ENCODE results near the gene CAP1. TPM values are rescaled to one million over a fixed set of nuclear protein-coding genes. Genes with fewer than 3 reads are reported as not detected.

CAP1 gene
- total and polyA plus RNA-seq, 2 of the 13 experiments (the other 11 are each of a cell fraction or from before 2014, with no cell fraction given): 174 to 195 TPM

DNA sequence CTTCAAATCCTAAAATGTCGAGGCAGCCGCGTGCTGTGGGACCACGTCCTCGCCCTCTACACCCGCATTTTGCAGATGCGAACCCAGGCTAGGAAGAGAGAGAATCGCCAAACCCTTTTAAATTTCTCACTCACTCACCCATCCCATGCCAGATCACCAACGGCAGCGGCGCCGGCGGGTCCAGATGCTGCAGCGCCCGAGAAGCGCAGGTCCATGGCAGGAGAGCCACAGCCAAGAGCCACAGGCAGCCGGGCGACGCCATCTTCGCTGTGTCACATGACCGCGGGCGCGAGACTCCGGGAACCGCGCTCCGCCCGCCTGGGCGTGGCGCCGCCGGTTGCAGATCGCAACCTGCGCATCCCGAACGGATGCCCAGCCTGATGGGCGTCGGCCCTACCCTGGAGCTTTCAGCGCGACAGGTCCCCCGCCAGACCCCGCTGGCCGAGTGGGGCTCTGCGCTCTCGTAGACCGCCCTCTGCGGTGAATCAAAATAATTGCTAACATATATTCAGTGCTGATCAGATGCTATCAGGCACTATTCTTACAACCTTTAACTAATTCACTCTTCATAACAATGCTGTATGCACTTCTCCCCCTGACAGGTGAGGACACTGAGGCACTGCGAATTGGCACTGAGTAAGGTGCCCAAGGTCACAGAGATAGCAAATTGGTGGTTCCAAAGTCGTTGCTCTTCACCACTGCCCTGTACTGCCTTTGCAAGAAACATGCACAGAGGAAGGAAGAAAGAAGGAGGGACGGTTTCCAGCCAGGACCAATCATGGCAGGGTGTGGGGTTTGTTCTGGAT is 56.7 kb downstream of the CAP1 start, which contains the start of gene PPT1 (continued):
- peak; percentile 84; the same call in 1 of the 2 replicates for TF ChIP-seq ZIK1 (CRISPR knock-in tag; IDR thresholded peaks at IDR 0.05; ENCODE audit: borderline replicate concordance, low read depth)
- no peak for TF ChIP-seq NFRKB (IDR thresholded peaks at IDR 0.05)
- no peak for TF ChIP-seq HNRNPUL1 (IDR thresholded peaks at IDR 0.05; ENCODE audit: low read depth, low read length)
- TF ChIP-seq GATAD1 (CRISPR knock-in tag; IDR thresholded peaks at IDR 0.05): peak; percentile 98
- no peak; the same call in 1 of the 2 replicates for TF ChIP-seq ZNF333 (CRISPR knock-in tag; IDR thresholded peaks at IDR 0.05; ENCODE audit: borderline replicate concordance)
- TF ChIP-seq ETV5 (CRISPR knock-in tag; IDR thresholded peaks at IDR 0.05; ENCODE audit: borderline replicate concordance): peak; percentile 56
- TF ChIP-seq ZNF776 (CRISPR knock-in tag; IDR thresholded peaks at IDR 0.05): peak; percentile 52; the same call in 1 of the 2 replicates
- TF ChIP-seq ZNF350 (CRISPR knock-in tag; IDR thresholded peaks at IDR 0.05; ENCODE audit: borderline replicate concordance, low read depth): peak; percentile 88; the same call in 1 of the 2 replicates
- TF ChIP-seq, protein P1, sequence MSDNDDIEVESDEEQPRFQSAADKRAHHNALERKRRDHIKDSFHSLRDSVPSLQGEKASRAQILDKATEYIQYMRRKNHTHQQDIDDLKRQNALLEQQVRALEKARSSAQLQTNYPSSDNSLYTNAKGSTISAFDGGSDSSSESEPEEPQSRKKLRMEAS (IDR thresholded peaks at IDR 0.05): peak; percentile 95
- TF ChIP-seq SAP130 (CRISPR knock-in tag; IDR thresholded peaks at IDR 0.05; ENCODE audit: low read depth): peak; percentile 90
- peak; percentile 86 for TF ChIP-seq ASH2L (IDR thresholded peaks at IDR 0.05; ENCODE audit: insufficient read length, low read depth, low read length)
- TF ChIP-seq ISL2 (CRISPR knock-in tag; IDR thresholded peaks at IDR 0.05): no peak
- TF ChIP-seq, protein P2, sequence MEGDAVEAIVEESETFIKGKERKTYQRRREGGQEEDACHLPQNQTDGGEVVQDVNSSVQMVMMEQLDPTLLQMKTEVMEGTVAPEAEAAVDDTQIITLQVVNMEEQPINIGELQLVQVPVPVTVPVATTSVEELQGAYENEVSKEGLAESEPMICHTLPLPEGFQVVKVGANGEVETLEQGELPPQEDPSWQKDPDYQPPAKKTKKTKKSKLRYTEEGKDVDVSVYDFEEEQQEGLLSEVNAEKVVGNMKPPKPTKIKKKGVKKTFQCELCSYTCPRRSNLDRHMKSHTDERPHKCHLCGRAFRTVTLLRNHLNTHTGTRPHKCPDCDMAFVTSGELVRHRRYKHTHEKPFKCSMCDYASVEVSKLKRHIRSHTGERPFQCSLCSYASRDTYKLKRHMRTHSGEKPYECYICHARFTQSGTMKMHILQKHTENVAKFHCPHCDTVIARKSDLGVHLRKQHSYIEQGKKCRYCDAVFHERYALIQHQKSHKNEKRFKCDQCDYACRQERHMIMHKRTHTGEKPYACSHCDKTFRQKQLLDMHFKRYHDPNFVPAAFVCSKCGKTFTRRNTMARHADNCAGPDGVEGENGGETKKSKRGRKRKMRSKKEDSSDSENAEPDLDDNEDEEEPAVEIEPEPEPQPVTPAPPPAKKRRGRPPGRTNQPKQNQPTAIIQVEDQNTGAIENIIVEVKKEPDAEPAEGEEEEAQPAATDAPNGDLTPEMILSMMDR (CRISPR knock-in tag; IDR thresholded peaks at IDR 0.05): peak; percentile 18
- TF ChIP-seq, protein P3, sequence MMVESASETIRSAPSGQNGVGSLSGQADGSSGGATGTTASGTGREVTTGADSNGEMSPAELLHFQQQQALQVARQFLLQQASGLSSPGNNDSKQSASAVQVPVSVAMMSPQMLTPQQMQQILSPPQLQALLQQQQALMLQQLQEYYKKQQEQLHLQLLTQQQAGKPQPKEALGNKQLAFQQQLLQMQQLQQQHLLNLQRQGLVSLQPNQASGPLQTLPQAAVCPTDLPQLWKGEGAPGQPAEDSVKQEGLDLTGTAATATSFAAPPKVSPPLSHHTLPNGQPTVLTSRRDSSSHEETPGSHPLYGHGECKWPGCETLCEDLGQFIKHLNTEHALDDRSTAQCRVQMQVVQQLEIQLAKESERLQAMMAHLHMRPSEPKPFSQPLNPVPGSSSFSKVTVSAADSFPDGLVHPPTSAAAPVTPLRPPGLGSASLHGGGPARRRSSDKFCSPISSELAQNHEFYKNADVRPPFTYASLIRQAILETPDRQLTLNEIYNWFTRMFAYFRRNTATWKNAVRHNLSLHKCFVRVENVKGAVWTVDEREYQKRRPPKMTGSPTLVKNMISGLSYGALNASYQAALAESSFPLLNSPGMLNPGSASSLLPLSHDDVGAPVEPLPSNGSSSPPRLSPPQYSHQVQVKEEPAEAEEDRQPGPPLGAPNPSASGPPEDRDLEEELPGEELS (CRISPR knock-in tag; IDR thresholded peaks at IDR 0.05): no peak
- TF ChIP-seq, protein P4, sequence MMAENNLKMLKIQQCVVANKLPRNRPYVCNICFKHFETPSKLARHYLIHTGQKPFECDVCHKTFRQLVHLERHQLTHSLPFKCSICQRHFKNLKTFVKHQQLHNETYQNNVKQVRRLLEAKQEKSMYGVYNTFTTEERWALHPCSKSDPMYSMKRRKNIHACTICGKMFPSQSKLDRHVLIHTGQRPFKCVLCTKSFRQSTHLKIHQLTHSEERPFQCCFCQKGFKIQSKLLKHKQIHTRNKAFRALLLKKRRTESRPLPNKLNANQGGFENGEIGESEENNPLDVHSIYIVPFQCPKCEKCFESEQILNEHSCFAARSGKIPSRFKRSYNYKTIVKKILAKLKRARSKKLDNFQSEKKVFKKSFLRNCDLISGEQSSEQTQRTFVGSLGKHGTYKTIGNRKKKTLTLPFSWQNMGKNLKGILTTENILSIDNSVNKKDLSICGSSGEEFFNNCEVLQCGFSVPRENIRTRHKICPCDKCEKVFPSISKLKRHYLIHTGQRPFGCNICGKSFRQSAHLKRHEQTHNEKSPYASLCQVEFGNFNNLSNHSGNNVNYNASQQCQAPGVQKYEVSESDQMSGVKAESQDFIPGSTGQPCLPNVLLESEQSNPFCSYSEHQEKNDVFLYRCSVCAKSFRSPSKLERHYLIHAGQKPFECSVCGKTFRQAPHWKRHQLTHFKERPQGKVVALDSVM (CRISPR knock-in tag; IDR thresholded peaks at IDR 0.05): no peak
- no peak for TF ChIP-seq NFATC3 (CRISPR knock-in tag; IDR thresholded peaks at IDR 0.05)
- TF ChIP-seq ZNF543 (CRISPR knock-in tag; IDR thresholded peaks at IDR 0.05): peak; percentile 90
- TF ChIP-seq NFIB (CRISPR knock-in tag; IDR thresholded peaks at IDR 0.05; ENCODE audit: borderline replicate concordance): no peak
- TF ChIP-seq, protein P5, sequence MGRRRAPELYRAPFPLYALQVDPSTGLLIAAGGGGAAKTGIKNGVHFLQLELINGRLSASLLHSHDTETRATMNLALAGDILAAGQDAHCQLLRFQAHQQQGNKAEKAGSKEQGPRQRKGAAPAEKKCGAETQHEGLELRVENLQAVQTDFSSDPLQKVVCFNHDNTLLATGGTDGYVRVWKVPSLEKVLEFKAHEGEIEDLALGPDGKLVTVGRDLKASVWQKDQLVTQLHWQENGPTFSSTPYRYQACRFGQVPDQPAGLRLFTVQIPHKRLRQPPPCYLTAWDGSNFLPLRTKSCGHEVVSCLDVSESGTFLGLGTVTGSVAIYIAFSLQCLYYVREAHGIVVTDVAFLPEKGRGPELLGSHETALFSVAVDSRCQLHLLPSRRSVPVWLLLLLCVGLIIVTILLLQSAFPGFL (CRISPR knock-in tag; IDR thresholded peaks at IDR 0.05): no peak
- no peak for TF ChIP-seq RBAK (CRISPR knock-in tag; IDR thresholded peaks at IDR 0.05)
- TF ChIP-seq CENPT (CRISPR knock-in tag; IDR thresholded peaks at IDR 0.05; ENCODE audit: low read depth): no peak
- TF ChIP-seq HNRNPL (IDR thresholded peaks at IDR 0.05; ENCODE audit: low read depth, low read length): 0 out of 2 replicates have a peak, but pooled peaks have one; percentile 13
- TF ChIP-seq ZNF432 (CRISPR knock-in tag; IDR thresholded peaks at IDR 0.05; ENCODE audit: borderline replicate concordance): no peak
